HepG2 (cell line): ENCODE measurements around the gene IFNLR1. TPM values are rescaled to one million over a fixed set of nuclear protein-coding genes. Genes with fewer than 3 reads are reported as not detected.

Experiments used
- CENPBD1 ChIP-seq: sonication (generic); formaldehyde crosslinking; IDR thresholded peaks from 2 replicates; pipeline ENCODE4 v1.8.0; 2022; ENCODE audit warnings: missing genetic modification reagents, low read depth, mild to moderate bottlenecking, borderline replicate concordance
- CHCHD3 ChIP-seq: sonication (generic); formaldehyde crosslinking; IDR thresholded peaks from 2 replicates; pipeline ENCODE4 v1.8.0; 2022; ENCODE audit warnings: mild to moderate bottlenecking, missing genetic modification reagents, moderate library complexity
- GABPA ChIP-seq, 2 experiments: IDR thresholded peaks; 2 replicates each; pipeline ENCODE4 v1.6.1; 2011 to 2016; ENCODE audit warnings: low read depth in 2 of 2, low read length in 1 of 2, missing biosample characterization in 1 of 2, missing genetic modification characterization in 1 of 2
- HCFC1 ChIP-seq: fragments of 150-350 bp; IDR thresholded peaks from 2 replicates; pipeline ENCODE4 v1.6.1; 2014; ENCODE audit warnings: low read depth, low read length
- HMGXB4 ChIP-seq, 2 experiments: sonication (generic) in 1 of 2; formaldehyde crosslinking in 1 of 2; IDR thresholded peaks; 2 replicates each; pipeline versions ENCODE4 v1.4.0 to v1.6.1; 2018 to 2020; ENCODE audit warnings: missing genetic modification reagents in 2 of 2, borderline replicate concordance in 1 of 2, low read depth in 1 of 2, mild to moderate bottlenecking in 1 of 2, missing biosample characterization in 1 of 2
- HNRNPK ChIP-seq: fragments of 200-400 bp; formaldehyde crosslinking; IDR thresholded peaks from 2 replicates; pipeline ENCODE4 v1.6.1; 2018; ENCODE audit warnings: low read length, low read depth, moderate library complexity, mild to moderate bottlenecking; ENCODE audit not compliant: poor library complexity, severe bottlenecking
- HNRNPLL ChIP-seq: fragments of 200-400 bp; formaldehyde crosslinking; IDR thresholded peaks from 2 replicates; pipeline ENCODE4 v1.6.1; 2017; ENCODE audit warnings: mild to moderate bottlenecking, low read depth, low read length; ENCODE audit not compliant: poor library complexity, severe bottlenecking
- IRF2 ChIP-seq: IDR thresholded peaks from 2 replicates; pipeline ENCODE4 v1.6.1; 2018; ENCODE audit warnings: missing genetic modification reagents, missing compliant biosample characterization
- KLF13 ChIP-seq: sonication (generic); formaldehyde crosslinking; IDR thresholded peaks from 2 replicates; pipeline ENCODE4 v1.4.0; 2020; ENCODE audit warnings: mild to moderate bottlenecking, missing genetic modification reagents
- NCOA2 ChIP-seq: sonication (generic); formaldehyde crosslinking; IDR thresholded peaks from 2 replicates; pipeline ENCODE4 v1.8.0; 2022; ENCODE audit warnings: inconsistent platforms
- POLR2AphosphoS5 ChIP-seq: IDR thresholded peaks from 2 replicates; pipeline ENCODE4 v1.6.1; 2012; ENCODE audit warnings: low read depth, low read length
- RAD21 ChIP-seq: fragments of 450-650 bp; formaldehyde crosslinking; IDR thresholded peaks from 2 replicates; pipeline ENCODE4 v1.5.0; 2020; ENCODE audit warnings: mild to moderate bottlenecking
- RELA ChIP-seq: sonication (generic); formaldehyde crosslinking; IDR thresholded peaks from 2 replicates; pipeline ENCODE4 v1.4.0; 2020; ENCODE audit warnings: missing genetic modification reagents
- SALL2 ChIP-seq: sonication (generic); formaldehyde crosslinking; IDR thresholded peaks from 2 replicates; pipeline ENCODE4 v1.8.1; 2023; ENCODE audit warnings: mild to moderate bottlenecking, missing genetic modification reagents, inconsistent platforms
- SCMH1 ChIP-seq: sonication (generic); formaldehyde crosslinking; IDR thresholded peaks from 2 replicates; pipeline ENCODE4 v1.9.0; 2021; ENCODE audit warnings: missing genetic modification reagents, mild to moderate bottlenecking, borderline replicate concordance
- STAG1 ChIP-seq: sonication (generic); formaldehyde crosslinking; IDR thresholded peaks from 2 replicates; pipeline ENCODE4 v1.4.0; 2020; ENCODE audit warnings: missing genetic modification reagents
- YY1 ChIP-seq: IDR thresholded peaks from 2 replicates; pipeline ENCODE4 v1.6.1; 2011; ENCODE audit warnings: low read length, low read depth, moderate library complexity, mild to moderate bottlenecking; ENCODE audit not compliant: insufficient read depth, insufficient replicate concordance
- ZBTB20 ChIP-seq: sonication (generic); formaldehyde crosslinking; IDR thresholded peaks from 2 replicates; pipeline ENCODE4 v1.8.1; 2023; ENCODE audit warnings: missing genetic modification reagents, low read depth, mild to moderate bottlenecking, borderline replicate concordance
- ZBTB42 ChIP-seq: sonication (generic); formaldehyde crosslinking; IDR thresholded peaks from 2 replicates; pipeline ENCODE4 v1.5.0; 2020; ENCODE audit warnings: mild to moderate bottlenecking, missing genetic modification reagents
- ZFP36 ChIP-seq: fragments of 150-350 bp; IDR thresholded peaks from 2 replicates; pipeline ENCODE4 v1.6.1; 2018; ENCODE audit warnings: borderline replicate concordance, low read length, low read depth; ENCODE audit not compliant: partially characterized antibody
- ZNF276 ChIP-seq: sonication (generic); formaldehyde crosslinking; IDR thresholded peaks from 2 replicates; pipeline ENCODE4 v1.4.0; 2020; ENCODE audit warnings: mild to moderate bottlenecking, low read depth, missing genetic modification reagents
- ZNF33A ChIP-seq: sonication (generic); formaldehyde crosslinking; IDR thresholded peaks from 2 replicates; pipeline ENCODE4 v1.5.1; 2020; ENCODE audit warnings: missing genetic modification reagents, mild to moderate bottlenecking, moderate library complexity, borderline replicate concordance
- ZNF614 ChIP-seq: IDR thresholded peaks from 2 replicates; pipeline ENCODE4 v1.6.1; 2018; ENCODE audit warnings: missing biosample characterization, missing genetic modification reagents, inconsistent platforms, borderline replicate concordance
- polyA plus RNA-seq, 8 experiments: library from polyadenylated mRNA; depleted of rRNA in 3 of 8; stranded (reverse) in 7 of 8; unstranded in 1 of 8; fragments of >200 nt; fragmentation: Illumina TruSeq in 4 of 8; extraction: Trizol in 4 of 8; gene quantifications; 2 replicates each; pipeline versions ENCODE4 v1.2.1 to v1.2.3, GENCODE V29; 2011 to 2016; ENCODE audit warnings: low read depth in 4 of 8, missing spikeins in 1 of 8, mixed read lengths in 1 of 8; ENCODE audit not compliant: insufficient read depth in 1 of 8
- total RNA-seq, 5 experiments: library from RNA; depleted of rRNA; stranded (reverse); fragments of >200 nt; fragmentation: Illumina TruSeq; extraction: Trizol; gene quantifications; 2 replicates each; pipeline ENCODE4 v1.2.3, GENCODE V29; 2016; ENCODE audit warnings: low read depth in 1 of 5

Gene IFNLR1
- total and polyA plus RNA-seq, 2 of the 13 experiments (the other 11 are each of a cell fraction or from before 2014, with no cell fraction given): 3.8 to 8.5 TPM

GRCh38 chr1:24150234-24151174 lies 36.6 kb downstream of the IFNLR1 start (continued):
- TF ChIP-seq HNRNPK (no peak), ZNF33A (CRISPR knock-in tag) (no peak), ZBTB42 (CRISPR knock-in tag) (no peak), POLR2AphosphoS5 (no peak), RELA (CRISPR knock-in tag) (no peak), CENPBD1 (CRISPR knock-in tag) (no peak), ZFP36 (peak; percentile 21), ZBTB20 (no peak), SALL2 (CRISPR knock-in tag) (no peak), CHCHD3 (CRISPR knock-in tag) (no peak), GABPA (IDR thresholded peaks at IDR 0.05; ENCODE audit: low read depth, low read length) (no peak), GABPA (CRISPR knock-in tag; IDR thresholded peaks at IDR 0.05; ENCODE audit: low read depth) (peak; percentile 17; the same call in 1 of the 2 replicates), HMGXB4 (CRISPR knock-in tag; IDR thresholded peaks at IDR 0.05; ENCODE audit: borderline replicate concordance in 1 of 2, low read depth in 1 of 2) (peak in 1 of 2 experiments; percentile 74; a peak in 2 of 4 replicates), IRF2 (0 out of 2 replicates have a peak, but pooled peaks have one; percentile 17), YY1 (peak; percentile 45), ZNF276 (CRISPR knock-in tag) (no peak), KLF13 (CRISPR knock-in tag) (no peak), HCFC1 (no peak), STAG1 (CRISPR knock-in tag) (peak; percentile 69), RAD21 (CRISPR knock-in tag) (peak; percentile 63), SCMH1 (CRISPR knock-in tag) (no peak), ZNF614 (CRISPR knock-in tag) (no peak), HNRNPLL (peak; percentile 15), NCOA2 (CRISPR knock-in tag) (no peak)
